Measurements from ENCODE around the gene PDIA3.
"Not testable (repeated sequence)": the region's sequence is repeated elsewhere in the genome, so short reads cannot be mapped to it uniquely, and the experiment has no call there.

Gene PDIA3

DNA sequence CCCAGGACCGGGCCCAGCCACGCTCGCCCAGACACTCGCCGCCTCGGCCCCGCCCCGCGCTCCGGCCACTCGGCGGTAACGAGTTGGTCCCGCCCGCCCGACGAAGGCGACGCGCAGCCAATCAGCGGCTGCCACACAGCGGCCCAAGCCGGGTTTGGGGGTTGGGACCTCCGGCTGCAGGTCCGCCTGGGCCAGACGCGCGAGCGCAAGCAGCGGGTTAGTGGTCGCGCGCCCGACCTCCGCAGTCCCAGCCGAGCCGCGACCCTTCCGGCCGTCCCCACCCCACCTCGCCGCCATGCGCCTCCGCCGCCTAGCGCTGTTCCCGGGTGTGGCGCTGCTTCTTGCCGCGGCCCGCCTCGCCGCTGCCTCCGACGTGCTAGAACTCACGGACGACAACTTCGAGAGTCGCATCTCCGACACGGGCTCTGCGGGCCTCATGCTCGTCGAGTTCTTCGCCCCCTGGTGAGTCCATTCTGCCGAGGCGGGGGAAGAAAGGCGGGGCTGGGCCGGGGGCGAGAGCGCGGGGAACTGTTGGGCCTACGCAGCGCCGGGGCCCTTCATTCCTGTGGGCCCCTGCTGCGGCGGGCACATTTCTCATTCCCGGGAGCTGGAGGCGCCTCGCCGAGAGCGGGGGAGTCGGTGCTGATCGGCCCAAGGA is at the start of gene PDIA3:
PDIA3 (plus strand) TSS at position 194 of the 658 bp plus-strand sequence; CDS start at position 296, 102 bp downstream.
- not testable (repeated sequence) for H3K4me1 ChIP-seq (ENCODE audit: insufficient read depth, insufficient read length); H3K9me3 ChIP-seq (ENCODE audit: insufficient read depth, low read length); H3K27me3 ChIP-seq (ENCODE audit: insufficient read depth, insufficient read length); H3K36me3 ChIP-seq (ENCODE audit: insufficient read depth, insufficient read length, low read length)
- peak; percentile 87 for DNase-seq (ENCODE audit: low read depth, low spot score)
- Histone ChIP-seq H3K4me3 (ENCODE audit: insufficient read length, low read depth) (peak within 1 kb of the TSS; percentile 65), H3K9ac (ENCODE audit: insufficient read length, low read depth) (peak within 1 kb of the TSS; percentile 70)

DNA sequence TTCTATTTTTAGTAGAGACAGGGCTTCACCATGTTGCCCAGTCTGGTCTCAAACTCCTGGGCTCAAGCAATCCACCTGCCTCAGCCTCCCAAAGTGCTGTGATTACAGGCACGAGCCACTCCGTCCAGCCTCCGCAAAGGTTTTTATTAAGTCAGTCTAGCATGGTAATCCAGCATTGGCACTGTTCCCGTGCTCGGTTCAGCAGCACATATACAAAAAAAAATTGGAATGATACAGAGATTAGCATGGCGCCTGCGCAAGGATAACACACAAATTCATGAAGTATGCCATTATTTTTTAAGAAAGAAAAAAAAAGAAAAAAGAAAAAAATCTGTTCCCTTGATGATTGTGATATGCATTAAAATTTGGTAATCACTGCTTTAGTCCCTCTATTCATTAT is 44.1 kb upstream of the PDIA3 start:
- no peak overlapping the region for H3K4me3 ChIP-seq (ENCODE audit: insufficient read length, low read depth)
- TF ChIP-seq SUZ12 (IDR thresholded peaks at IDR 0.05; ENCODE audit: extremely low read depth, insufficient read depth, insufficient read length) (no peak), YY1 (IDR thresholded peaks at IDR 0.05; ENCODE audit: insufficient read depth, insufficient read length) (no peak), ZNF274 (IDR thresholded peaks at IDR 0.05; ENCODE audit: low read depth, low read length) (no peak)
- no peaks in the 10 kb centered on the region for H3K27me3 ChIP-seq (ENCODE audit: insufficient read depth, insufficient read length)
- no peaks in the 10 kb centered on the region for H3K9me3 ChIP-seq (ENCODE audit: insufficient read depth, low read length)
- no peaks in the 10 kb centered on the region for H3K36me3 ChIP-seq (ENCODE audit: insufficient read depth, insufficient read length, low read length)
- H3K9ac ChIP-seq (ENCODE audit: insufficient read length, low read depth): no peak overlapping the region
- no peak for DNase-seq (ENCODE audit: low read depth, low spot score)
- H3K4me1 ChIP-seq (ENCODE audit: insufficient read depth, insufficient read length): no peaks in the 10 kb centered on the region

DNA sequence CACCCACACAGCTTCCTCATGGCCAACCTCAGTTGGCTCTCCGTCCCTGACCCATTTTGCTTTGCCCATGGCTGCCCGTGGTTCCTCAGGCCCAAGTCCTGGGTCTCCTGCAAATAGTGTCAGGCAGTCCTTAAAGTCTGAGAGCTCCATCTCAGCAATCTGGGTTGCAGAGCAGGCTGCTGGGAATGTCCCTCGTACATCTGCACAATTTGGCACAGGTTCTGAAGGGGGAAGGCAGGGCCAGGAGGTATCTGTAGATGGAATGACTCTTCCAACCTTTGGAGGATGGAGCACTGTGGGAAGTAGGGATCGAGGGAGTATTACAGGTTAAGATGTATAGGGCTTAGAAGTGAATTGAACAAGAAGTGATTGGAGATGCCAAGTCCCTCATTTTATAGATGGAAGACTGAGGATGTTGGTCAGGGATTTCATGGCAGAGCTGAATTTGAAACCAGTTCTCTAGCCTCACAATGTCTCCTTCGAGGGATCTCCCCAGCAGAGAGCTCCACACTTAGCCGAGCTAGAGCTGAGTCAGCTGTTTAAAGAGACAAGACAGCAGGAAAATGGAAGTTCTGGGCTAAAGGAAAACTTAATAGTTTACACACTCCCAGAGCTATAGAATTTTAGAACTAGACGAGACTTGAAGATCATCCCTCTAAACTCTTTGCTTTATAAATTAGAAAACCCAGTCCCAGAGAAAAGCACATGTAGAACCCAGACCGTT is 43.4 kb upstream of the PDIA3 start:
- TF ChIP-seq SUZ12 (IDR thresholded peaks at IDR 0.05; ENCODE audit: extremely low read depth, insufficient read depth, insufficient read length) (no peak), YY1 (IDR thresholded peaks at IDR 0.05; ENCODE audit: insufficient read depth, insufficient read length) (no peak)
- no peaks in the 10 kb centered on the region for H3K4me1 ChIP-seq (ENCODE audit: insufficient read depth, insufficient read length)
- DNase-seq (ENCODE audit: low read depth, low spot score): no peak

DNA sequence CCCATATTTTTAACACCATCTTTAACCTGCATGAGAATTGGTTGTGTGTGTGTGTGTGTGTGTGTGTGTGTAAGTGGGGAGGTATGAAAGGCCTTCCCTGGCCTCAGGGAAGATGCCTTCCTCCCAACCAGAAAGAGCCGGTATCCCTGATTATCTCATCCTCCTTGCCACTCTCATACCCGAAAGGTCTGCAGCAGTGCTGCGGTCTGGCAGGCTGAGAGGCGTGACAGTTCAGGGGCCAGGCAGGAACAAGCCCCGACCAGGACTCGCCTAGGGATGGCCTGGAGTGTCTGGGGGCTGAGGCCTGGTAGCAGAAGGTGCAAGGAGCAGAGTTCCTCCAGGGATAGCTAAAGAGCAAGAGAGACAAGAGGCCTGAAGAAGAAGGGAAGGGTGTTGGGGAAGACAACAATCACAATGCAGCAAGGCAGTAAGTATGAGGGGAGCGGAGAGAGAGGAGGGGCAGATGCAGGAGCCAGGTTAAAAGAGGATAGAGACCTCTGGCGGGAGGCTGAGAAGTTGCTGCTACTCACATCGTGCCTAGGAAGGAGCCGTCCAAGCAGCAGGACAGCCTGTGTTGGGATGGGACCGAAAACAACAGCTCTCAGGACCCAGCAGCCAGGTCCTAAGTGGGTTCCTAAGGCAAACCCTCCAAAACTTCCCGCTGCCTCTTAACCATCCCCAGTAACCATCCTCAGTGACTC is 35.7 kb upstream of the PDIA3 start:
- not testable (repeated sequence) for H3K4me3 ChIP-seq (ENCODE audit: insufficient read length, low read depth); H3K36me3 ChIP-seq (ENCODE audit: insufficient read depth, insufficient read length, low read length); H3K9ac ChIP-seq (ENCODE audit: insufficient read length, low read depth); H3K9me3 ChIP-seq (ENCODE audit: insufficient read depth, low read length); H3K27me3 ChIP-seq (ENCODE audit: insufficient read depth, insufficient read length); DNase-seq (ENCODE audit: low read depth, low spot score); H3K4me1 ChIP-seq (ENCODE audit: insufficient read depth, insufficient read length)

More for the DNA sequence above, 43.4 kb upstream of the PDIA3 start:
- Histone ChIP-seq H3K4me3 (ENCODE audit: insufficient read length, low read depth) (no peak overlapping the region), H3K27me3 (ENCODE audit: insufficient read depth, insufficient read length) (no peaks in the 10 kb centered on the region), H3K36me3 (ENCODE audit: insufficient read depth, insufficient read length, low read length) (no peaks in the 10 kb centered on the region), H3K9me3 (ENCODE audit: insufficient read depth, low read length) (no peaks in the 10 kb centered on the region), H3K9ac (ENCODE audit: insufficient read length, low read depth) (no peak overlapping the region)

DNA sequence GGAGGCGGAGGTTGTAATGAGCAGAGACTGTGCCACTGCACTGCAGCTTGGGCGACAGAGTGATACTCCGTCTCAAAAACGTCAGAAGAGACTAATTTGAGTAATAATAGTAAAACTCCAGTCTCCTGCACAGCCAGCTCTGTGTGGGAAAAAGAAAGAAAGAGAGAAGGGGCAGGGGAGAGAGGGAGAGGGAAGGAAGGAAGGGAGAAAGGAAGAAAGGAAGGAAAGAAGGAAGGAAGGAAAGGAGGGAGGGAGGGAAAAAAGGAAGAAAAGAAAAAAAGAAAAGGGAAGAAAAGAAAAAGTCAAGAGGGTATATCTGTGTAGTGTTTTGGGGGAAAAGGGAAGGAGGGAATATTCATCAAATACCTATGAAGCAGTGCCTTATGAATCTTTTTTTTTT is 23.1 kb upstream of the PDIA3 start:
- Histone ChIP-seq H3K36me3 (ENCODE audit: insufficient read depth, insufficient read length, low read length) (no peaks in the 10 kb centered on the region), H3K27me3 (ENCODE audit: insufficient read depth, insufficient read length) (no peaks in the 10 kb centered on the region)

DNA sequence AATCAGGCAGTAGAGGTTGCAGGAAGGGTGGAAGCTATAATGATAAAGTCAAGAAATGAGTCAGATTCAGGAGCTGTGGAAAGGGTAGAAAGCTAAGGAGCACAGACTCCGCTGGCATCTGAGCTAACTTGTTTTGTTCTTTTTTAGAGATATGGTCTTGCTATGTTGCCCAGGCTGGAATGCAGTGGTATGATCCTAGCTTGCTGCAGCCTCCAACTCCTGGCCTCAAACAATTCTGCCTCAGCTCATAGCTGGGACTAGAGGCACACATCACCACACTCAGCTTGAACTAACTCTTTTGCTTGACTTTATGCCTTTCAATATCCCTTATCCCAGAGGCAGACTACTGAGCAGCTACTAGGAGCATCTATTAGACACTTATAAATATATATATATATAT is 19.9 kb upstream of the PDIA3 start:
- H3K4me1 ChIP-seq (ENCODE audit: insufficient read depth, insufficient read length); H3K27me3 ChIP-seq (ENCODE audit: insufficient read depth, insufficient read length); DNase-seq (ENCODE audit: low read depth, low spot score); H3K4me3 ChIP-seq (ENCODE audit: insufficient read length, low read depth); H3K9me3 ChIP-seq (ENCODE audit: insufficient read depth, low read length); H3K36me3 ChIP-seq (ENCODE audit: insufficient read depth, insufficient read length, low read length); H3K9ac ChIP-seq (ENCODE audit: insufficient read length, low read depth): not testable (repeated sequence)

More for the DNA sequence above, 23.1 kb upstream of the PDIA3 start:
- no peak for DNase-seq (ENCODE audit: low read depth, low spot score)
- Histone ChIP-seq H3K9me3 (ENCODE audit: insufficient read depth, low read length) (no peaks in the 10 kb centered on the region), H3K9ac (ENCODE audit: insufficient read length, low read depth) (no peak overlapping the region), H3K4me1 (ENCODE audit: insufficient read depth, insufficient read length) (no peaks in the 10 kb centered on the region), H3K4me3 (ENCODE audit: insufficient read length, low read depth) (no peak overlapping the region)
- TF ChIP-seq ZNF274 (IDR thresholded peaks at IDR 0.05; ENCODE audit: low read depth, low read length): no peak
- TF ChIP-seq YY1 (IDR thresholded peaks at IDR 0.05; ENCODE audit: insufficient read depth, insufficient read length): no peak
- TF ChIP-seq SUZ12 (IDR thresholded peaks at IDR 0.05; ENCODE audit: extremely low read depth, insufficient read depth, insufficient read length): no peak

DNA sequence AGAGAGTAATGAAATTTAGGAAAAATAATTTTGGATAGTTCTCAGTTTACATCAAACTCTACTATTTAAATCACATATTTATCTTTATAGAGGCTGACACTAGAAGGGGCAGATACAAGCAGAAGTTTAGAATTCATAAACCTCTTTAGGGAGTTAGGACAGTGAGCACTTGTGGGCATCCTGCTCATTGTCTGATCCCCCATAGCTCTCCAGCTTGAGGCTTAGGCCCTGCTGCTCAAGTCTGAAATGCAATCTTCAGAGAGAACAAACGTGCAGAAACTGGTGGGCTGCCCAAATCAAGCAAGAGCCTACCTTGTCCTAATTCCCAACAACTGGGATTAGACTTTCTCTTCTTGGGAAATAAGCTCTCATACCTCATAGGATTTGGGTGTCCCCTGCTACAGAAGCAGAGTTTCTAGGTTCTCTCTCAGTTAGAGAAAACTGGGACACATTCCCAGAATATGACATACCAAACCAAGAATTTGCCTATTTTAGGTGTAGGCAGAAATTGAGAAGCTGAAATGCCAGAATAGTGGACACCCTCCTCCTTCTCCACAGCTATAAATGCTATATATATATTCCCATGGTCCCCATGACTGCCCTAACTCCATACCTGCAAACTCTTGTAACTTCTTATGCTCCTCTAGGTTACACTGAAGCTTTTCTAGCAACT is 18.0 kb upstream of the PDIA3 start:
- H3K4me1 ChIP-seq (ENCODE audit: insufficient read depth, insufficient read length); H3K27me3 ChIP-seq (ENCODE audit: insufficient read depth, insufficient read length); H3K4me3 ChIP-seq (ENCODE audit: insufficient read length, low read depth); H3K9ac ChIP-seq (ENCODE audit: insufficient read length, low read depth); DNase-seq (ENCODE audit: low read depth, low spot score); H3K36me3 ChIP-seq (ENCODE audit: insufficient read depth, insufficient read length, low read length); H3K9me3 ChIP-seq (ENCODE audit: insufficient read depth, low read length): not testable (repeated sequence)
